Breast epithelium (tissue), 3 donors: ENCODE data around the gene INO80E.

Source experiments
- POLR2AphosphoS5 ChIP-seq, 3 donors: sonication (generic); formaldehyde crosslinking; IDR thresholded peaks; one replicate each; pipeline ENCODE4 v1.6.1; 2017; ENCODE audit warnings: antibody characterized with exemption in 3 of 3
- TF ChIP-seq, protein P1 (sequence below), 3 donors: fragments of 450-650 bp; IDR thresholded peaks; one replicate each; pipeline ENCODE4 v1.5.1; 2016 to 2017; ENCODE audit warnings: antibody characterized with exemption in 3 of 3, mild to moderate bottlenecking in 3 of 3, moderate library complexity in 3 of 3

DNA sequence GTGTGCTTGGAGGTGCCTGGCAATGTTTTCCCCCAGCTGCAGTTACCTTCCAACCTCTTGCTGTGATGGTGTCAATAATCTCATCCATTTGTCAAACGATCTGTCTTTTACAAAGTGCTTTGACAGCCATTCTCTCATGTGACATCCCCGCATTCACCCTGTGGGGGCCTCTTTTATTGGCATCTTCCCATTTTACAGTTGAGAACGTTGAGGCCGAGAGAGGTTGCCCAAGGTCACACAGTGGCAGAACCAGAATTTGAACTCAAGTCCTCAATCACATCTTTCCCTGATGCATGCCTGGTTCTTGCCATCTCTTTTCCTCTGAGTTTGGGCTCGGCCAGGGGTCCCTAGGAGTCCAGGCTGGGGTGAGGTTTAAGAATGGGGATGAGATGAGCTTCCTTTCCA is 20.9 kb upstream of the INO80E start:
- TF ChIP-seq, protein P1, sequence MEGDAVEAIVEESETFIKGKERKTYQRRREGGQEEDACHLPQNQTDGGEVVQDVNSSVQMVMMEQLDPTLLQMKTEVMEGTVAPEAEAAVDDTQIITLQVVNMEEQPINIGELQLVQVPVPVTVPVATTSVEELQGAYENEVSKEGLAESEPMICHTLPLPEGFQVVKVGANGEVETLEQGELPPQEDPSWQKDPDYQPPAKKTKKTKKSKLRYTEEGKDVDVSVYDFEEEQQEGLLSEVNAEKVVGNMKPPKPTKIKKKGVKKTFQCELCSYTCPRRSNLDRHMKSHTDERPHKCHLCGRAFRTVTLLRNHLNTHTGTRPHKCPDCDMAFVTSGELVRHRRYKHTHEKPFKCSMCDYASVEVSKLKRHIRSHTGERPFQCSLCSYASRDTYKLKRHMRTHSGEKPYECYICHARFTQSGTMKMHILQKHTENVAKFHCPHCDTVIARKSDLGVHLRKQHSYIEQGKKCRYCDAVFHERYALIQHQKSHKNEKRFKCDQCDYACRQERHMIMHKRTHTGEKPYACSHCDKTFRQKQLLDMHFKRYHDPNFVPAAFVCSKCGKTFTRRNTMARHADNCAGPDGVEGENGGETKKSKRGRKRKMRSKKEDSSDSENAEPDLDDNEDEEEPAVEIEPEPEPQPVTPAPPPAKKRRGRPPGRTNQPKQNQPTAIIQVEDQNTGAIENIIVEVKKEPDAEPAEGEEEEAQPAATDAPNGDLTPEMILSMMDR (IDR thresholded peaks at IDR 0.05), result no peak
- TF ChIP-seq POLR2AphosphoS5 (IDR thresholded peaks at IDR 0.05), result no peak
